NCI-H345 treated with DMSO at 0.1 percent for 48 hours (cell line): ENCODE data around the gene STAG3.
A peak's percentile ranks its signal among the peaks of the same experiment; 100 is the strongest.
"Not testable (repeated sequence)": the region's sequence is repeated elsewhere in the genome, so short reads cannot be mapped to it uniquely, and the experiment has no call there.

Experiments
- DNase-seq: peaks from one replicate; lab custom pipeline; 2025; ENCODE audit not compliant: unreplicated experiment; lab: John Stamatoyannopoulos, UW

Gene STAG3, protein sequence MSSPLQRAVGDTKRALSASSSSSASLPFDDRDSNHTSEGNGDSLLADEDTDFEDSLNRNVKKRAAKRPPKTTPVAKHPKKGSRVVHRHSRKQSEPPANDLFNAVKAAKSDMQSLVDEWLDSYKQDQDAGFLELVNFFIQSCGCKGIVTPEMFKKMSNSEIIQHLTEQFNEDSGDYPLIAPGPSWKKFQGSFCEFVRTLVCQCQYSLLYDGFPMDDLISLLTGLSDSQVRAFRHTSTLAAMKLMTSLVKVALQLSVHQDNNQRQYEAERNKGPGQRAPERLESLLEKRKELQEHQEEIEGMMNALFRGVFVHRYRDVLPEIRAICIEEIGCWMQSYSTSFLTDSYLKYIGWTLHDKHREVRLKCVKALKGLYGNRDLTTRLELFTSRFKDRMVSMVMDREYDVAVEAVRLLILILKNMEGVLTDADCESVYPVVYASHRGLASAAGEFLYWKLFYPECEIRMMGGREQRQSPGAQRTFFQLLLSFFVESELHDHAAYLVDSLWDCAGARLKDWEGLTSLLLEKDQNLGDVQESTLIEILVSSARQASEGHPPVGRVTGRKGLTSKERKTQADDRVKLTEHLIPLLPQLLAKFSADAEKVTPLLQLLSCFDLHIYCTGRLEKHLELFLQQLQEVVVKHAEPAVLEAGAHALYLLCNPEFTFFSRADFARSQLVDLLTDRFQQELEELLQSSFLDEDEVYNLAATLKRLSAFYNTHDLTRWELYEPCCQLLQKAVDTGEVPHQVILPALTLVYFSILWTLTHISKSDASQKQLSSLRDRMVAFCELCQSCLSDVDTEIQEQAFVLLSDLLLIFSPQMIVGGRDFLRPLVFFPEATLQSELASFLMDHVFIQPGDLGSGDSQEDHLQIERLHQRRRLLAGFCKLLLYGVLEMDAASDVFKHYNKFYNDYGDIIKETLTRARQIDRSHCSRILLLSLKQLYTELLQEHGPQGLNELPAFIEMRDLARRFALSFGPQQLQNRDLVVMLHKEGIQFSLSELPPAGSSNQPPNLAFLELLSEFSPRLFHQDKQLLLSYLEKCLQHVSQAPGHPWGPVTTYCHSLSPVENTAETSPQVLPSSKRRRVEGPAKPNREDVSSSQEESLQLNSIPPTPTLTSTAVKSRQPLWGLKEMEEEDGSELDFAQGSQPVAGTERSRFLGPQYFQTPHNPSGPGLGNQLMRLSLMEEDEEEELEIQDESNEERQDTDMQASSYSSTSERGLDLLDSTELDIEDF

DNA sequence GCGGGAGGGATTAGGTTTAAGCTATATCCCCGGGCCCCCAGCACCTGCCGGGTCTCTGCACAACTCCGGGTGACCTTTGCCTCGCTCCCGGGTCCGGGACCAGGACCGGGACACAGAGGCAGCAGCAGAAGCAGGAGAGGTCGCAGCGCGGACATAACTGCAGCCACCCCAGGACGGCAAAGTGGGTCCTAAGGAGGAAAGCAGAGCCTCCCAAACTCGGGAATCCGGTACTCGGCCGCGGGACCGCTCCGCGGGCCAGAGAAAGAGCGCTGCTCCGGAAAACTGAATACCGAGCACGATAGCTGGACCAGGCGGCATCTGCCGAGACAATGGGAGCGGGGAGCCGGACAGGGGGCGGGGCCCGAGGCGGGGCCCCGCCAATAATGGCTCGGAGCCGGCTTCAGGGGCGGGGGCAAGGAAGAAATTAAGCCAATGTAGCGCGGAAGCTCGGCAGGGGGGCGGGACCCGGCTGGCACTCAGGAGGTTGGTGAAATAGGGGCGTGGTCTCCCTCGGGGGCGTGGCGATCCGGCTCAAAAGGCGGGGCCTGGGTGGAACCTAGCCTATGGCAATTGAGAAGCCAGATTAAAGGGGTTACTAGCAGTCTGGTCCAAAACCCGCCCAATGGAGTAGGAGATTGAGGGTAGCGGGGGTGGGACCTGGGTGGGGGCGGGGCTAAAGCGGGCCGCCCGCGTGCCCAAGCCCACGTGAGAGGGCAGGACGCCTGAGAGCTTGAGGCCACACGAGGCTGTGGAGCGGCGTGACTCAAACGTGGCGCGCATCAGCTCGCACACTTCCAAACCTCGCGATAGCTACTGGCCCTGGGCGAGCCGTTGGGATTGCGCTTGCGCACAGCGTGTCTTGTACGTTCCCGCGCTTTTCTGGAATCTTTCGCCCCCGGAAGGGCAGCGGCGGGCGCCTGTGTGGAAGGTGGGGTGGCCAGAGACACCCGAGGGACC, at the start of gene STAG3, which contains the start of gene GPC2:
Gene STAG3 (plus strand): TSS at position 874 of the 957 bp plus-strand sequence. CDS start 2,639 bp downstream, outside the sequence.
Gene GPC2 (minus strand): TSS at position 337 of the 957 bp plus-strand sequence. CDS start 182 bp downstream, at position 155.
- peak; percentile 94 for DNase-seq

DNA sequence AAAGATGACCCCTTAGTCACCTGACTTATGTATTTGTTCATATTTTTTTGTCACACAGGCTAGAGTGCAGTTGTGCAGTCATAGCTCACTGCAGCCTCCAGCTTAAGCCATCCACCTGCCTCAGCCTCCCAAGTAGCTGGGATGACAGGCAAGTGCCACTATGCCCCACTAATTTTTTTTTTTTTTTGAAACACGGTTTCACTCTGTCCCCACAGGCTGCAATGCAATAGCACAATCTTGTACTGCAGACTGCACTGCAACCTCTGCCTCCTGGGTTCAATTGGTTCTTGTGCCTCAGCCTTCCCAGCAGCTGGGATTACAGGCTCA, 49.1 kb upstream of the STAG3 start:
- DNase-seq: no peak

DNA sequence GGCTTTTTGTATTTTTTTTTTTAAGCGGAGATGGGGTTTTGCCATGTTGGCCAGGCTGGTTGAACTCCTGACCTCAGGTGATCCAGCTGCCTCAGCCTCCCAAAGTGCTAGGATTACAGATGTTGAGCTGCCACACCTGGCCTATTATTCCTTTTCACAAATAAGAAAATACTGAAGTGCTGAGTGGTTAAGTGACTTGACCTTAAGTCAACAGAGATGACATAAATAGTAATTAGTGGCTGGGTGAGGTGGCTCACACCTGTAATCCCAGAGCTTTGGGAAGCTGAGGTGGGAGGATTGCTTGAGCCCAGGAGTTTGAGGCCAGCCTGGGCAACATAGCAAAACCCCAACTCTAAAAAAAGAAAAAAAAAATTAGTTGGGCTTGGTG, 47.5 kb upstream of the STAG3 start:
- not testable (repeated sequence) for DNase-seq

DNA sequence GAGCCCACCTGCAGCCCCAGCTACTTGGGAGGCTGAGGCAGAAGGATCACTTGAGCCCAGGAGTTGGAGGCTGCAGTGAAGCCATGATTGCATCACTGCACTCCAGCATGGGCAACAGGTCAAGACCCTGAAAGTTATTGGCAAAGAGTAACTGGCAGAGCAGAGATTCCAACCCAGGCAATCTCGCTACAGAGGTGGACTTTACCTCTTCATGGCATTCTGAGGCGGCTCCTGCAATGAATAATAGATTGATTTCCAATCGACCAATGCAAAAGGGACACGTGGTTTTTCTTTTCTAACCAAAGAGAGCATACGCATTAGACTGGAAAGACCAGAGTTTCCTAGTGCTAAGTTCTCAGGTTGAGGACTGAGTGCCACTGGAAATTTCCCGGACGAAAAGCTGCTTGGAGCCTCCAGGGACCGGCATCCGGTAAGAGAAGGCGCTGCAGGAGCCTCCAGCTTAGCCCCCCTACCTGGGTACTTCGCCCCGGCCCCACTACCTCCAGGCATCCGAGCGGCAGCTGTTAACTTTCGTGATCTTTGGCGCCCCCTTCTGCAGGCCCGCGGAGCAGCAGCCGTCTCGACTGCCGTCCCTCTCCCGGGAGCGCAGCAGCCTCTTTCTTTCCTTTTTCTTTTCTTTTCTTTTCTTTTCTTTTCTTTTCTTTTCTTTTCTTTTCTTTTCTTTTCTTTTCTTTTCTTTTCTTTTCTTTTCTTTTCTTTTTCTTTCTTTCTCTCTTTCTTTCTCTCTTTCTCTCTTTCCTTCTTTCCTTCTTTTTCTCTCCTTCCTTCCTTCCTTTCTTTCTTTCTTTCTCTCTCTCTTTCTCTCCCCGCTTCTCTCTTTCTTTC, 46.9 kb upstream of the STAG3 start:
- DNase-seq: peak; percentile 57

DNA sequence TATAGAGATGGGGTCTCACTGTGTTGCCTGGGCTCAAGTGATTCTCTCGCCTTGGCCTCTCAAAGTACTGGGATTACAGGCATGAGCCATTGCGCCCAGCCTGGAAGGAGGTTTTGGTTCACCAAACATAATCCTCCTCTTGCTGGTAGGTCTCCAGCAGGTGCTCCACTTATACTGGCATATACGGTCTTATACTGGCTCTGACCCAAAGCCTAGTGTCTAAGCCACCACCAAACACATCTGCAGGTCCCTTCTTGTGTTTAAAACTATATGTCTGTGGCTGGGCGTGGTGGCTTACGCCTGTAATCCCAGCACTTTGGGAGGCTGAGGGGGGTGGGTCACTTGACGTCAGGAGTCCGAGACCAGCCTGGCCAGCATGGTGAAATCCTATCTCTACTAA, 45.6 kb upstream of the STAG3 start:
- no peak for DNase-seq

DNA sequence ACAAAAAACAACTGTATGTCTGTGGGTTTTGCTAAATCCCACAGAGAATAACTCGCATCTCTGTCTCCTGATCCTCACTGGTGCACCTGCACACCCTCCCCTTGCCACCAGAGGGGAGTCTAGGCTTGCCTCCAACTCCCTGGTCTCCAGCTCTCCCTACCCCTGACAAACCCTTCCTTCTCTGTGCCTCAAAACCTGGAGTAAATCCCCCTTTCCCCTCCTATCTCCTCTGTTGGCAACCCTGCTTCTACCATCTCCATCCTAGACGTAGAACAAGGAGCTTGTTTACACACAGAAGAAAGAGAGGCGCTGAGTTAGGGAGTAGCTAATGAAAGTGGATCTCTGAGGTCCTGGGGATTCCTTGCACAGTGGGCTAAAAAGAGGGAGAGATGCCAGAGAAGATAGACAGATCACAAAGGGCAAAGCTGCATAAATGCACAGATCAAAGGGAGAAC, 45.0 kb upstream of the STAG3 start:
- DNase-seq: peak; percentile 24

DNA sequence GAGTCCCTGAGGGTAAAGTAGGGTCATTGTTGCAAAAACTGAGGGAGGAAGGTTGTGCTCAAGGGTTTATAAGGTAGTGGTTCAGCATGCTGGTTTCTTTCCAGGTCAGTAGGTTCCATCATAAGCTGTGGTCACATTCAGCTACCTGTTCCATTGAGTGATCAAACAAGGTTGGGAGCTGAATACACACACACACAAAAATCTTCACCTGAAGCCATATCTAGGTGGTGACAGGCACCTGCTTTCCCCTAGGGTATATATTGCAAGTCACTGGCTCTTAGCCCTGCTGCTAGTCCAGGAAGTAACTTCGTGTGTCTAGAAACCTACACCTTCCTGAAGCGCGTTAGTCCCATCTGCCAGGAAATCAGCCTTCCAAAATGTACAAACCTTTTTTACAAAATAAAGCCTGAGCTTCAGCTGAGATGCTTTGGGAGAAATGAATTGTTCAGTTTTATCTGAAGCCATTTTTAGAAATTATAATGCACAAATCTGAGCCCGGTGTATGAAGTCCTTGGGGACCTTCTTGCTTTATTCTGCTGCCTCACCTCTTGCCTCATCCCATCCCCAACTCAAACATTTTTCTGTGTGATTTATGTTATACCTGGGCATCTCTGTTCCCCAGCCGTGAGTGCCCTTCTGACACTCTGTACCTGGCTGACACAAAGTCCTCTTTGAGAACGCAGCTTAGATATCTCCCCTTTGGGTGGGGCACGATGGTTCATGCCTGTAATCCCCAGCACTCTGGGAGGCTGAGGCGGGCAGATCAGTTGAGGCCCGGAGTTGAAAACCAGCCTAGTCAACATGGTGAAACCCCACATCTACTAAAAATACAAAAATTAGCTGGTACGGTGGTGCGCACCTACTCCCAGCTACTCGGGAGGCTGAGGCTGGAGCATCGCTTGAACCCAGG, 39.6 kb upstream of the STAG3 start:
- no peak for DNase-seq

DNA sequence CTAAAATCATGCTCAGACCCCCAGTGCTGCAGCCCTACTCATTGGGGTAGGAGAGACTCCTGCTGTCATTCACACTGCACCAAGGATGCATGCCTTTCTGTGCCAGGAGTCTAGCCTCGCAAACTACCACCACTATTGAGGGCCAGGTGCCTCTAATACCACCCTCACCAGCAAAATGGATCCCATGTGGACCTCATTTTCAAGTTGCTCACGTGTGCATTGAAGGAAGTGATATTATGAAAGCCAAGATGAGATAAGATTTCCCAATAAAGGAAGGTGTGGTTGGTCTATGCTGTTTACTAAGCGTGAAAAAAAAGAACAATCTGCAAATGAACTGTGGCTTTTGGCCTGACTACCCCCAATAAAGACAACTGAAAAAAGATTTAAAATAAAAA, 36.2 kb upstream of the STAG3 start:
- DNase-seq: no peak

DNA sequence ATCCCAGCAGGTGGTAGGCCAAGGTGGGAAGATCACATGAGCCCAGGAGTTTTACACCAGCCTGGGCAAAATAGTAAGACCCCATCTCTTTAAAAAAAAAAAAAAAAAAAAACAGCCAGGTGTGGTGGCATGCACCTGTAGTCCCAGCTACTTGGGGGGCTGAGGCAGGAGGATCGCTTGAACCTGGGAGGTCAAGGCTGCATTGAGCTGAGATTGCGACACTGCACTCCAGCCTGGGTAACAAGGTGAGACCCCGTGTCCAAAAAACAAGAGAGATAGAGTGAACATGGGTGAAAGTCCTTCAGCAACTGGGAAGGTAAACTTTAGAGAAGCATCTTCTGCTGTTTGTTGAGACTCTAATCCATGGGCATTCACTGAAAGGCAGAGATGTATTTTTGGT, 35.3 kb upstream of the STAG3 start:
- DNase-seq: no peak

DNA sequence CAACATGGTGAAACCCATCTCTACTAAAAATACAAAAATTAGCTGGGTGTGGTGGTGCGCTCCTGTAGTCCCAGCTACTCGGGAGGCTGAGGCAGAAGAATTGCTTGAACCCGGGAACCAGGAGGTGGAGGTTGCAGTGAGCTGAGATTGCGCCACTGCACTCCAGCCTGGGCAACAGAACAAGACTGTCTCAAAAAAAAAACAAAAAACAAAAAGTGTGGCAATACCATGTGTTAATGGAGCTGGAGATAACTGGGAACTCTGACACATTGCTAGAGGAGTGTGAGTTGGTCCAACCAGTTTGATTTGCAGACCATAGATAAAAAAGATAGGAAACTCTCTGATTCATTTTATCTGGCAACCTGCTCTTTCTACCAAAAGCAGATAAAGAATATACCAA, 31.4 kb upstream of the STAG3 start:
- not testable (repeated sequence) for DNase-seq

DNA sequence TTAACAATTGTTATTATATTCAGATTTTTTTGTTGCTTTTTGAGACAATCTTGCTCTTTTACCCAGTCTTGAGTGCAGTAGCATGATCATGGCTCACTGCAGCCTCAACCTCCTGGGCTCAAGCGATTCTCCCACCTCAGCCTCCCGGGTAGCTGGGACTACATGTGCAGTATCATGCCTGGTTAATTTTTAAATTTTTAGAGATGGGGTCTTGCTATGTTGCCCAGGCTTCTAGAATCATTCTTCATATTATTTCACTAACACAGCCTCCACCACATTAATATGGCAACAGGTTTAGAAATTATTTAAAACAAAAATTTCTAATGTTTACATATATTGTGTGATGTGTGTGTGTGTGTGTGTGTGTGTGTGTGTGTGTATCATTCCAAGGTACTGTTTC, 30.4 kb upstream of the STAG3 start:
- no peak for DNase-seq

DNA sequence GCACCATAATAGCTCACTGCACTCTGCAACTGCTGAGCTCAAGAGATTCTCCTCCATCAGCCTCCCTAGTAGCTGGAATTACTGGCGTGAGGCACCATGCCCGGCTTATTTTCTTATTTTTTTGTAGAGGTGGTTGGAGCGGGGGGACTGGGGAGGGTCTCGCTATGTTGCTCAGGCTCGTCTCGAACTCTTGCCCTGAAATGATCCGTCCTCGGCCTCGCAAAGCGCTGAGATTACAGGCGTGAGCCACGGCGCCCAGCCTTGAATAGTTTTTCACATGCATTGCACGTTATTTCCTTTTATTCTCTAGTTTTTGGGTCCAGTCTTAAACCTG, 29.5 kb upstream of the STAG3 start:
- no peak for DNase-seq

DNA sequence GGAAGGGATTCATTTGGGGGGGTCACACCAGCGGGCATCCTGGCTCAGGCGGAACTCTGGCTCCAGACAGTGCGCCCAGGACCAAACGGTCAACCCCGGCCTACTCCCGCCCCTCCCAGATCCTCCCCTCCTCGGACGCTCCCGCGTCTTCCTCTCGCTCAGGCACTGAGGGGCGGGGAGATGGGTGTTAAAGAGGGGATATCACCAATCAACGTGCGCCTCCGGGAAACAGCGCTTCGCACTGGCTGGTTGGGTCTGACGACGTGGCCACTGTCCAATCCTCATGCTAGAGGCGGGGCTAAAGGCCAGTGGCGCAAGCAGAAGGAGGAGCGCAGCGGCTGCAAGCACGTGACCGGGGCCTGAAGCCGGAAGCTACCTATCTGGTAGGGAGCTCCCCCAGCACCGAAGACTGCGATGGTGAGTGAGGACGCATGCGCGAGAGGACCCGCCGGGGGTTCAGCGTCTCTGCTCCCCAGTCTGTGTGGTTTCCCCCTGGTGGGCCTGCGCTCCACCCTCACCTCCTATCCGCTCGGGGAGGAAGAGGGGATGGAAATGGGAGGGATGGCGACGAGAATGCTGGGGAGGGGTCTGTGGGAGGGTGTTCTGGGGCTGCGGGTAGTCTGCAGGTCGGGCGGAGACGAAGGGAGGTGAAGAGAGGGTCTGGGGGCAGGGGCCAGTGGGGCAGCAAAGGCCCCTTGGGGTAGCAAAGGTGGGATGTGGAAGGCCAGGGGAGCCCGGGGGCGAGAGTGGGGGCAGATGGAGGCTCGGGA, 29.0 kb upstream of the STAG3 start, which contains the start of gene LAMTOR4:
Gene LAMTOR4 (plus strand): TSS at position 360 of the 770 bp plus-strand sequence. CDS start 55 bp downstream, at position 415.
- DNase-seq: peak; percentile 99

DNA sequence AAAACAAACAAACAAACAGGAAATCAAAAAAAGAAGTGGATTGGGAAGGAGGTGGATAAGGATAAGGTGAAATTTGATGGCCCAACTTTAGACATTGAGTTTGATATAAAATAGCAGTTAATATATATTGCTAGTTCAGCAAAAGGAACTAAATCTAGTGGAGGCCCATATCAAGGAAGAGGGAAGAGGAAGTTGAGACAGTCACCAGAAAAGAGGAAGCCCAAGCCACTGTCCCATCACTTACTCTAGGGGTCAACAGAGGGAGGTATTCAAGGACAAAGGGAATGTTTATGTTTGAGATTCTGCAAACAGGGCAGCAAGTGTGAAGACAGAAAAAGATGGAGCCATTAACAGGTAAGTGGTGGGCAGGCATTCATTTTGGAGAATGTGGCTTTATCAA, 25.3 kb upstream of the STAG3 start:
- DNase-seq: no peak

DNA sequence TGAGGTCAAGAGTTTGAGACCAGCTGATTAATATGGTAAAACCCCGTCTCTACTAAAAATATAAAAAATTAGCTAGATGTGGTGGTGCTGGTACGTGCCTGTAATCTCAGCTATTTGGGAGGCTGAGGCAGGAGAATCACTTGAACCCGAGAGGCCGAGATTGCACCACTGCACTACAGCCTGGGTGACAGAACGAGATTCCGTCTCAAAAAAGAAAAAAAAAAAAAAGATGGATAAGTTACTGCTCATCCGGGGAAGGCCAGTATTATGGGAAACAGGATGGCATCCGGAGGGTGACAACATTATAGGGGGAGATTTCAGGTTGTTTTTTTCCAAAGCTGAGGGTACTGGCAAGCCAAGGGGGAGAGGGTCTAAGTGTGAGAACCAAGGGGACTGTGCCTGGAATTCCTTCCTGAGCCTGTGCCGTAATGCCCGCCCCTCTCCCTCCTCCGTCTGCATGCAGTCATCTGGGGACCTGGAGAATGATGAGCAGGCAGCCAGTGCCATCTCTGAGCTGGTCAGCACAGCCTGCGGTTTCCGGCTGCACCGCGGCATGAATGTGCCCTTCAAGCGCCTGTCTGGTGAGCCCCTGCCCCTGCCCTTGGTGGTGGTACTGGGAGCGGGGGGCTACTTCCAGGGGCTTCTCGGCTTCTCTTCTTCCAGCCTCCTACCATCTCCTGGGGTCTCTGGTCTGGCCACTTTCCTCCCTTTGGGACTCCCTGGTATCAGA, 24.6 kb upstream of the STAG3 start:
- DNase-seq: no peak

DNA sequence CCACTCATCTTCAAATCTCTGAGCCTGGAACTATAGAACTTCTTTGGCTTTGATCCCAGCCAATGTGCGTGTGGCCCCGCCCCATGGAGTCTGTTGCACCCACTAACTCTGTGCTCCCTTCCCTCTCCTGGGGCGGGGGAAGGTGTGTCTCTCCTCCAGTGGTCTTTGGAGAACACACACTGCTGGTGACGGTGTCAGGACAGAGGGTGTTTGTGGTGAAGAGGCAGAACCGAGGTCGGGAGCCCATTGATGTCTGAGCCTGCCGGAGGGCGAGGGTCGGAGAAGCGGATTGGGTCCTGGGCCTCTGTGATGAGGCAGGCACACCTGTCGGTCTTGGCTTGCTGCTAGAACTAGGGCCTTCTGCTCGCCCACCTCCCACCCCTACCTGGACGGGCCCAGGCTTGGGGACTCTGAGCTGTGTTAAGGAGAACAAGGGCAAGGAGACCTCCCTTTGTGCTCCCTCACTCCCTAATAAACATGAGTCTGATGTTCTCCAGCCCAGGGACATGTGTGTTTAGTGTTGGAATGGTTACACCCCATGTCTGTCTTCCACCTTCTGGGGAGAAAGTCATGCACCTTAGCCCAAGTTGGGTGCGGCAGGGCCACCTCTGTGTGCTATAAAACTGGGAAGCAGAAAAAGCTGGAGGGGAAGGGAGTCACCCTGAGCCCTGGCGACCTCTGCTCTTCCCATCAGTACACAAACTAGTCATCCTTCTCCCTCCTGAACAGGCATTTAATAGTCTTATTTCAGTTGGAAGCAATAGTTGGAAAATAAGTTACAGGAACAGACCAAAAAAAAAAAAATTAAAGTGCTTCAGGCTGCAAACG, 23.8 kb upstream of the STAG3 start:
- no peak for DNase-seq
